Heart right ventricle (tissue), 16 donors: ENCODE results near the gene SKI. TPM values are rescaled to one million over a fixed set of nuclear protein-coding genes. Genes with fewer than 3 reads are reported as not detected.

Experiments
- ATAC-seq, 8 donors: fragments of 200-7000 bp; cut with Tn5 transposase; one replicate each; pipeline ENCODE4 v1.9.1; 2020; ENCODE audit warnings: mild to moderate bottlenecking in 8 of 8, moderate library complexity in 8 of 8, moderate number of reproducible peaks in 1 of 8
- DNase-seq, 2 donors: peaks; one replicate each; pipeline ENCODE4 v3.0.0-alpha.2; 2020
- H3K27ac ChIP-seq, 10 donors: fragments of 200-600 bp; sonication (generic) in 2 of 10; one replicate each; pipeline versions ENCODE4 v1.5.0 to v1.8.0; 2020 to 2022; ENCODE audit warnings: mild to moderate bottlenecking in 3 of 10
- H3K27me3 ChIP-seq, 7 donors: fragments of 200-600 bp; one replicate each; pipeline ENCODE4 v1.8.0; 2021 to 2022; ENCODE audit warnings: mild to moderate bottlenecking in 2 of 7
- H3K36me3 ChIP-seq, 9 donors: fragments of 200-600 bp; sonication (generic) in 1 of 9; one replicate each; pipeline versions ENCODE4 v1.5.0 to v1.8.0; 2020 to 2022; ENCODE audit warnings: mild to moderate bottlenecking in 2 of 9
- H3K4me1 ChIP-seq, 9 donors: fragments of 200-600 bp; sonication (generic) in 1 of 9; one replicate each; pipeline versions ENCODE4 v1.5.0 to v1.8.0; 2020 to 2022; ENCODE audit warnings: mild to moderate bottlenecking in 4 of 9
- H3K4me3 ChIP-seq, 10 donors: fragments of 200-600 bp; sonication (generic) in 2 of 10; one replicate each; pipeline versions ENCODE4 v1.5.0 to v1.8.0; 2020 to 2022; ENCODE audit warnings: mild to moderate bottlenecking in 7 of 10, moderate library complexity in 2 of 10
- H3K9me3 ChIP-seq, 11 donors: fragments of 200-600 bp in 10 of 11; sonication (generic) in 2 of 11; one replicate each; pipeline versions ENCODE4 v1.5.0 to v1.8.0; 2013 to 2022; ENCODE audit warnings: mild to moderate bottlenecking in 2 of 11, control low read depth in 1 of 11, moderate library complexity in 1 of 11
- CTCF ChIP-seq, 9 donors: fragments of 200-600 bp; sonication (generic) in 2 of 9; IDR thresholded peaks; one replicate each; pipeline versions ENCODE4 v1.5.0 to v1.8.0; 2021 to 2022; ENCODE audit warnings: antibody characterized with exemption in 9 of 9, mild to moderate bottlenecking in 5 of 9, moderate library complexity in 1 of 9
- WGBS, 2 donors: extraction: QIAGEN DNeasy Blood & Tissue Kit; methylation state at CpG; one replicate each; pipeline ENCODE4 v1.1.7; 2013; ENCODE audit warnings: inconsistent platforms in 1 of 2; 5-methylcytosine and 5-hydroxymethylcytosine counted together
- intact Hi-C, 10 donors: fragments of 100-400 bp; cut with DNase I; formaldehyde crosslinking; loops; one replicate each; pipeline versions ENCODE4 v1.11.1 to v1.14.2; 2022
- polyA plus RNA-seq, 2 donors: library from polyadenylated mRNA; stranded (reverse); fragments of 200-250 nt; gene quantifications; one replicate each; pipeline ENCODE4 v1.2.3, GENCODE V29; 2013
- total RNA-seq, 10 donors: library from RNA; stranded (reverse); fragmentation: NEBNext Ultra II Directional in 3 of 10; extraction: Animal tissue kit (Norgen Biotek cat#: 25700) in 3 of 10; gene quantifications; one replicate each; pipeline versions ENCODE4 v1.2.1 to v1.2.4, GENCODE V29; 2021 to 2023
- donor health status: Arrhythmogenic right ventricular cardiomyopathy.
- donor health status: ischemic (EF 13 %, LVEDD 7.1; RV severe dilation, severe dysfunction).
- donor health status: healthy with polysubstance abuse.
- donor health status: DM: no; HTN: yes; CAD: no.
- donor health status: DM: no; HTN: no; CAD: no.
- donor health status: ischemic (EF 25% LVEDD 6.9; RV normal size, moderate dysfunction).
- donor health status: ischemic (EF 25% LVEDD 5.7; RV mildly dilated, moderate dysfunction).
- donor health status: healthy.
- donor health status: DM: yes; HTN: yes; CAD: no.
- donor health status: Ischemic cardiomyopathy.
- donor health status: ischemic (EF 35%, LVEDD 5.7; RV mildly dilated, moderate dysfunction).
- donor health status: nonischemic (EF 11% LVEDD 7.7; RV severe dilation, severe dysfunction).
- donor health status: DM: yes; HTN: yes; CAD: no.
- donor health status: PGD.
- donor health status: ischemic (EF 29% LVEDD 5.4; RV normal size, mild dysfunction).
- donor health status: nonischemic (EF 23%, LVEDD 6.1; RV moderate dilation, normal function).

SKI gene
- total and polyA plus RNA-seq, 12 donors: 13.8 to 50.9 (median 35.6) TPM

GRCh38 chr1:2308844-2309243, 80.7 kb downstream of the SKI start:
- H3K9me3 ChIP-seq: no peaks in the 10 kb centered on the region
- DNase-seq (no peak), ATAC-seq (no peak)
- H3K36me3 ChIP-seq: peaks cover 4 to 62% (median 49%) of the 10 kb centered on the region in 9 donors
- H3K4me3 ChIP-seq: no peak overlapping the region
- no peak overlapping the region for H3K27ac ChIP-seq
- intact Hi-C loops: loop anchor here in 1 of 10 donors (10.0 kb wide), 1 partner anchor 74 kb away; no protein-coding TSS in a partner anchor
- TF ChIP-seq CTCF (IDR thresholded peaks at IDR 0.05): no peak
- 90 to 93% methylated on average over 20 of the region's 20 CpGs for WGBS, 2 donors
- H3K27me3 ChIP-seq: no peaks in the 10 kb centered on the region
- H3K4me1 ChIP-seq: peaks cover 24 to 51% (median 42%) of the 10 kb centered on the region in 9 donors

- peaks cover 0 to 16% (median 0%) of the 10 kb centered on the region in 7 donors for H3K27me3 ChIP-seq
- H3K4me1 ChIP-seq: peaks cover 33 to 56% (median 48%) of the 10 kb centered on the region in 9 donors
- TF ChIP-seq CTCF (IDR thresholded peaks at IDR 0.05): no peak
- peaks cover 4 to 44% (median 35%) of the 10 kb centered on the region in 9 donors for H3K36me3 ChIP-seq
- intact Hi-C loops: loop anchor here in 9 of 10 donors (5.0 to 10.0 kb wide), 5 partner anchors 74 to 116 kb away; partner anchors contain the start of gene FAAP20 (in 4 of the 9)
- H3K27ac ChIP-seq: peak overlapping the region in 7 of 10 donors; percentile 84 to 96 (median 91)
- 70 to 72% methylated on average over 28 of the region's 28 CpGs for WGBS, 2 donors
- ATAC-seq (no peak), DNase-seq (no peak)
- H3K9me3 ChIP-seq: no peaks in the 10 kb centered on the region
- no peak overlapping the region for H3K4me3 ChIP-seq
These were observed 82.4 kb downstream of the SKI start for GRCh38 chr1:2310332-2311183.

GRCh38 chr1:2311184-2312032, 83.3 kb downstream of the SKI start:
- Histone ChIP-seq H3K36me3 (peaks cover 1 to 36% (median 27%) of the 10 kb centered on the region in 9 donors), H3K9me3 (no peaks in the 10 kb centered on the region), H3K27ac (peak overlapping the region in 9 of 10 donors; percentile 53 to 96 (median 91)), H3K4me1 (peaks cover 34 to 65% (median 50%) of the 10 kb centered on the region in 9 donors), H3K4me3 (no peak overlapping the region), H3K27me3 (peaks cover 0 to 20% (median 0%) of the 10 kb centered on the region in 7 donors)
- intact Hi-C loops: loop anchor here in 9 of 10 donors (2.0 to 10.0 kb wide), 6 partner anchors 73 to 117 kb away; partner anchors contain the start of gene FAAP20 (in 4 of the 9)
- ATAC-seq: peak in 7 of 8 donors; percentile 14 to 41 (median 32)
- 45 to 50% methylated on average over 21 of the region's 21 CpGs for WGBS, 2 donors
- peak in 8 of 9 donors; percentile 16 to 53 (median 38) for TF ChIP-seq CTCF (IDR thresholded peaks at IDR 0.05)
- DNase-seq: peak in 1 of 2 donors; percentile 60

- intact Hi-C loops: loop anchor here in 9 of 10 donors (2.0 to 10.0 kb wide), 6 partner anchors 73 to 117 kb away; partner anchors contain the start of gene FAAP20 (in 4 of the 9)
- H3K27me3 ChIP-seq: peaks cover 0 to 20% (median 0%) of the 10 kb centered on the region in 7 donors
- no peak overlapping the region for H3K4me3 ChIP-seq
- H3K36me3 ChIP-seq: peaks cover 0 to 29% (median 19%) of the 10 kb centered on the region in 9 donors
- 48 to 62% methylated on average over 10 of the region's 10 CpGs for WGBS, 2 donors
- peaks cover 34 to 72% (median 54%) of the 10 kb centered on the region in 9 donors for H3K4me1 ChIP-seq
- DNase-seq (no peak), ATAC-seq (peak in 4 of 8 donors; percentile 2 to 19 (median 8))
- H3K27ac ChIP-seq: peak overlapping the region; percentile 22 to 96 (median 91)
- no peaks in the 10 kb centered on the region for H3K9me3 ChIP-seq
- TF ChIP-seq CTCF (IDR thresholded peaks at IDR 0.05): no peak
These were observed 84.0 kb downstream of the SKI start for GRCh38 chr1:2312160-2312514.
